ENCODE results near the gene COL8A1.

Gene COL8A1

GRCh38 chr3:99656624-99657023 is 18.2 kb downstream of the COL8A1 start:
- TF ChIP-seq GABPA (IDR thresholded peaks at IDR 0.05; ENCODE audit: low read depth) (no peak), CTCF (IDR thresholded peaks at IDR 0.05; ENCODE audit: insufficient read depth, low read length) (no peak), REST (IDR thresholded peaks at IDR 0.05; ENCODE audit: insufficient replicate concordance, low read depth) (no peak), SPI1 (IDR thresholded peaks at IDR 0.05; ENCODE audit: borderline replicate concordance, low read depth) (no peak)
- Histone ChIP-seq H3K27me3 (ENCODE audit: insufficient read depth, poor library complexity, severe bottlenecking) (no peaks in the 10 kb centered on the region), H3K4me3 (replicated peaks; ENCODE audit: insufficient read depth, low read length) (no peak overlapping the region), H3K27ac (replicated peaks) (no peak overlapping the region)
- no peak for DNase-seq (ENCODE audit: low read depth in 1 of 2, low spot score in 1 of 2)

- H3K27ac ChIP-seq (replicated peaks) = no peak overlapping the region
- DNase-seq (ENCODE audit: low read depth in 1 of 2, low spot score in 1 of 2) = no peak
- no peaks in the 10 kb centered on the region for H3K27me3 ChIP-seq (ENCODE audit: insufficient read depth, poor library complexity, severe bottlenecking)
- no peak overlapping the region for H3K4me3 ChIP-seq (replicated peaks; ENCODE audit: insufficient read depth, low read length)
- TF ChIP-seq REST (IDR thresholded peaks at IDR 0.05; ENCODE audit: insufficient replicate concordance, low read depth) (no peak), CTCF (IDR thresholded peaks at IDR 0.05; ENCODE audit: insufficient read depth, low read length) (no peak), GABPA (IDR thresholded peaks at IDR 0.05; ENCODE audit: low read depth) (no peak), SPI1 (IDR thresholded peaks at IDR 0.05; ENCODE audit: borderline replicate concordance, low read depth) (no peak), POLR2AphosphoS5 (IDR thresholded peaks at IDR 0.05; ENCODE audit: low read depth) (no peak)
These were observed 19.9 kb downstream of the COL8A1 start for GRCh38 chr3:99658274-99658673.

- Histone ChIP-seq H3K27me3 (ENCODE audit: insufficient read depth, poor library complexity, severe bottlenecking) (no peaks in the 10 kb centered on the region), H3K4me3 (replicated peaks; ENCODE audit: insufficient read depth, low read length) (no peak overlapping the region), H3K27ac (replicated peaks) (no peak overlapping the region)
- TF ChIP-seq POLR2AphosphoS5 (IDR thresholded peaks at IDR 0.05; ENCODE audit: low read depth) (no peak), REST (IDR thresholded peaks at IDR 0.05; ENCODE audit: insufficient replicate concordance, low read depth) (no peak), GABPA (IDR thresholded peaks at IDR 0.05; ENCODE audit: low read depth) (no peak), CTCF (IDR thresholded peaks at IDR 0.05; ENCODE audit: insufficient read depth, low read length) (no peak), SPI1 (IDR thresholded peaks at IDR 0.05; ENCODE audit: borderline replicate concordance, low read depth) (no peak)
- DNase-seq (ENCODE audit: low read depth in 1 of 2, low spot score in 1 of 2) = no peak
These were observed 20.6 kb downstream of the COL8A1 start for GRCh38 chr3:99659032-99659431.
